GM23338 (cell line): Measurements from ENCODE around the gene ANO7. TPM values are rescaled to one million over a fixed set of nuclear protein-coding genes. Genes with fewer than 3 reads are reported as not detected.

ENCODE experiments used
- ATAC-seq: fragments of 200-7000 bp; cut with Tn5 transposase; 3 replicates; pipeline ENCODE4 v1.9.1; 2020
- DNase-seq: peaks from one replicate; pipeline ENCODE4 v3.0.0-alpha.2; 2015; ENCODE audit warnings: low spot score
- H2AFZ ChIP-seq: fragments of 200-600 bp; sonication (generic); 2 replicates; pipeline ENCODE4 v1.8.0; 2016; ENCODE audit warnings: antibody characterized with exemption, mild to moderate bottlenecking, moderate library complexity
- H3F3A ChIP-seq: fragments of 200-600 bp; sonication (generic); replicated peaks from 2 replicates; pipeline ENCODE4 v1.8.0; 2017; ENCODE audit warnings: antibody characterized with exemption, mixed run types, low read depth
- H3K27ac ChIP-seq: fragments of 200-600 bp; sonication (generic); 2 replicates; pipeline ENCODE4 v1.6.1; 2016; ENCODE audit warnings: low read depth
- H3K27me3 ChIP-seq: fragments of 200-600 bp; sonication (generic); 2 replicates; pipeline ENCODE4 v1.8.0; 2016; ENCODE audit warnings: mild to moderate bottlenecking, mixed run types, moderate library complexity; ENCODE audit not compliant: insufficient read depth
- H3K36me3 ChIP-seq: fragments of 200-600 bp; sonication (generic); 2 replicates; pipeline ENCODE4 v1.8.0; 2016; ENCODE audit warnings: mild to moderate bottlenecking; ENCODE audit not compliant: insufficient read depth
- H3K4me1 ChIP-seq: fragments of 200-600 bp; sonication (generic); 2 replicates; pipeline ENCODE4 v1.8.0; 2016; ENCODE audit warnings: mild to moderate bottlenecking, moderate library complexity; ENCODE audit not compliant: insufficient read depth
- H3K4me2 ChIP-seq: fragments of 200-600 bp; sonication (generic); 2 replicates; pipeline ENCODE4 v1.7.1; 2017; ENCODE audit warnings: mixed run types
- H3K4me3 ChIP-seq: fragments of 200-600 bp; sonication (generic); 2 replicates; pipeline ENCODE4 v1.6.1; 2016; ENCODE audit warnings: mixed run types
- H3K79me2 ChIP-seq: fragments of 200-600 bp; sonication (generic); replicated peaks from 2 replicates; pipeline ENCODE4 v1.8.0; 2017; ENCODE audit warnings: mild to moderate bottlenecking; ENCODE audit not compliant: insufficient read depth
- H3K9me2 ChIP-seq: fragments of 200-600 bp; sonication (generic); 2 replicates; pipeline ENCODE4 v1.8.0; 2017; ENCODE audit not compliant: insufficient read depth
- H4K20me1 ChIP-seq: fragments of 200-600 bp; sonication (generic); replicated peaks from 2 replicates; pipeline ENCODE4 v1.8.0; 2017; ENCODE audit warnings: mild to moderate bottlenecking; ENCODE audit not compliant: insufficient read depth
- H3K27ac Mint-ChIP-seq: 2 replicates; pipeline ENCODE4 v1.8.0; 2020; ENCODE audit warnings: inconsistent platforms, mild to moderate bottlenecking, moderate library complexity, mixed read lengths
- H3K27me3 Mint-ChIP-seq: 3 replicates; pipeline ENCODE4 v1.8.0; 2022; ENCODE audit warnings: low read depth, mild to moderate bottlenecking, moderate library complexity, mixed read lengths, inconsistent platforms; ENCODE audit not compliant: insufficient read depth, poor library complexity
- H3K36me3 Mint-ChIP-seq: 3 replicates; pipeline ENCODE4 v1.8.0; 2021; ENCODE audit warnings: low read depth, mild to moderate bottlenecking, inconsistent platforms, moderate library complexity, mixed read lengths
- H3K4me1 Mint-ChIP-seq: 3 replicates; pipeline ENCODE4 v1.8.0; 2020; ENCODE audit warnings: mild to moderate bottlenecking, inconsistent platforms, mixed read lengths
- H3K4me3 Mint-ChIP-seq: 3 replicates; pipeline ENCODE4 v1.8.0; 2021; ENCODE audit warnings: moderate library complexity, mild to moderate bottlenecking, inconsistent platforms, mixed read lengths
- H3K9me3 Mint-ChIP-seq: 3 replicates; pipeline ENCODE4 v1.8.0; 2020; ENCODE audit warnings: moderate library complexity, mild to moderate bottlenecking, inconsistent platforms, mixed read lengths
- CREB1 ChIP-seq: fragments of 250-450 bp; sonication (Bioruptor Pico); IDR thresholded peaks from 2 replicates; pipeline ENCODE4 v1.5.0; 2020; ENCODE audit warnings: low read depth, mild to moderate bottlenecking, moderate library complexity
- EZH2 ChIP-seq: fragments of 200-600 bp; sonication (generic); IDR thresholded peaks from one replicate; pipeline ENCODE4 v1.8.0; 2017; ENCODE audit warnings: antibody characterized with exemption, mild to moderate bottlenecking, low read depth; ENCODE audit not compliant: unreplicated experiment
- EZH2phosphoT487 ChIP-seq: fragments of 200-600 bp; sonication (generic); IDR thresholded peaks from one replicate; pipeline ENCODE4 v1.8.1; 2018; ENCODE audit warnings: antibody characterized with exemption; ENCODE audit not compliant: unreplicated experiment
- JUNB ChIP-seq: IDR thresholded peaks from one replicate; pipeline ENCODE4 v1.6.1; 2016; ENCODE audit warnings: antibody characterized with exemption; ENCODE audit not compliant: unreplicated experiment
- NANOG ChIP-seq: IDR thresholded peaks from 2 replicates; pipeline ENCODE4 v1.6.1; 2016; ENCODE audit warnings: antibody characterized with exemption, borderline replicate concordance
- POLR2AphosphoS5 ChIP-seq: IDR thresholded peaks from 2 replicates; pipeline ENCODE4 v1.6.1; 2016; ENCODE audit warnings: antibody characterized with exemption, low read depth
- STAT1 ChIP-seq: IDR thresholded peaks from one replicate; pipeline ENCODE4 v1.6.1; 2016; ENCODE audit warnings: antibody characterized with exemption; ENCODE audit not compliant: unreplicated experiment
- ZNF114 ChIP-seq: fragments of 250-450 bp; sonication (Bioruptor Pico); IDR thresholded peaks from 2 replicates; pipeline ENCODE4 v1.5.0; 2020; ENCODE audit warnings: mild to moderate bottlenecking, moderate library complexity
- ZNF331 ChIP-seq: fragments of 250-450 bp; sonication (Bioruptor Pico); IDR thresholded peaks from 2 replicates; pipeline ENCODE4 v1.5.0; 2020; ENCODE audit warnings: low read depth, mild to moderate bottlenecking, moderate library complexity
- polyA plus RNA-seq: library from polyadenylated mRNA; unstranded; fragments of >200 nt; fragmentation: Nextera tagmentation; extraction: Ambion mirVana; gene quantifications from 2 replicates; pipeline ENCODE4 v1.2.1, GENCODE V29; 2016
- total RNA-seq: library from RNA; depleted of rRNA; stranded (reverse); fragments of >200 nt; shearing (Covaris generic); gene quantifications from 2 replicates; pipeline ENCODE4 v1.2.3, GENCODE V29; 2014
- TF ChIP-seq, protein P1 (sequence below), 2 experiments: fragments of 200-600 bp in 1 of 2; sonication (generic) in 1 of 2; conservative IDR thresholded peaks; 2 replicates each; pipeline versions ENCODE4 v1.5.1 to v1.6.1; 2016 to 2017; ENCODE audit warnings: antibody characterized with exemption in 2 of 2, low read depth in 2 of 2, mild to moderate bottlenecking in 2 of 2, moderate library complexity in 1 of 2
- TF ChIP-seq, protein P2 (sequence below): IDR thresholded peaks from 2 replicates; pipeline ENCODE4 v1.6.1; 2016; ENCODE audit warnings: antibody characterized with exemption
- TF ChIP-seq, protein P3 (sequence below): fragments of 250-450 bp; sonication (Bioruptor Pico); IDR thresholded peaks from 2 replicates; pipeline ENCODE4 v1.5.0; 2020; ENCODE audit warnings: mild to moderate bottlenecking, moderate library complexity
- TF ChIP-seq, protein P4 (sequence below): IDR thresholded peaks from one replicate; pipeline ENCODE4 v1.6.1; 2018; ENCODE audit warnings: antibody characterized with exemption; ENCODE audit not compliant: unreplicated experiment

ANO7 gene
- total and polyA plus RNA-seq, 2 experiments from 2014 or later: 3.6 to 5.1 TPM

DNA sequence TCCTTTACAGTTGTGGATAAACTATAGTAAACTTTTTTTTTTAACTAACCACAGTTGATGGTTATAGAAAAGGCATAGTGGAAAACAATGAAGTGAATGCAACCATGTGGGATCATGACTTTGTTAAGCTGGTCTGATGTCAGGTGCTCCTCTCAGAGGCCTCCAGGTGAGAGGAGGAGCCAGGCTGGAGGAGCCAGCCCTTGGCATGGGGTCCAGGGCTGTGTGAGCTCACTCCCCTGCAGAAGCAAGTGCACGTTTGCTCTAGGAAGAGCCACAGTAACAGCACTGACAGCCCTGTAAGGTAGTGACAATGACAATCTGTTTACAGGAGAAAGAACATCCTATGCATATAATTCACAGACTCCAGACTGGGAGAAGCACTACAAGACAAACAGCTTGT is 32.5 kb upstream of the ANO7 start:
- H3K36me3 ChIP-seq: no peaks in the 10 kb centered on the region; the same call in 1 of the 2 replicates
- H3K79me2 ChIP-seq: peaks cover 19% of the 10 kb centered on the region
- ATAC-seq (no peak; the same call in 2 of the 3 replicates), DNase-seq (no peak)
- no peak overlapping the region for H2AFZ ChIP-seq
- H3K27me3 Mint-ChIP-seq: no peaks in the 10 kb centered on the region
- H3K4me3 Mint-ChIP-seq: no peak overlapping the region
- peaks cover 24% of the 10 kb centered on the region for H3K4me1 Mint-ChIP-seq
- H3F3A ChIP-seq: 0 out of 2 replicates have a peak, but pooled peaks cover 4% of the 10 kb centered on the region
- H3K36me3 Mint-ChIP-seq: peaks cover 12% of the 10 kb centered on the region
- no peak overlapping the region for H3K27ac Mint-ChIP-seq
- H3K4me2 ChIP-seq: no peak overlapping the region
- peaks cover 16% of the 10 kb centered on the region for H3K4me1 ChIP-seq
- H4K20me1 ChIP-seq: peaks cover 14% of the 10 kb centered on the region
- H3K27me3 ChIP-seq: no peaks in the 10 kb centered on the region
- TF ChIP-seq, protein P1, sequence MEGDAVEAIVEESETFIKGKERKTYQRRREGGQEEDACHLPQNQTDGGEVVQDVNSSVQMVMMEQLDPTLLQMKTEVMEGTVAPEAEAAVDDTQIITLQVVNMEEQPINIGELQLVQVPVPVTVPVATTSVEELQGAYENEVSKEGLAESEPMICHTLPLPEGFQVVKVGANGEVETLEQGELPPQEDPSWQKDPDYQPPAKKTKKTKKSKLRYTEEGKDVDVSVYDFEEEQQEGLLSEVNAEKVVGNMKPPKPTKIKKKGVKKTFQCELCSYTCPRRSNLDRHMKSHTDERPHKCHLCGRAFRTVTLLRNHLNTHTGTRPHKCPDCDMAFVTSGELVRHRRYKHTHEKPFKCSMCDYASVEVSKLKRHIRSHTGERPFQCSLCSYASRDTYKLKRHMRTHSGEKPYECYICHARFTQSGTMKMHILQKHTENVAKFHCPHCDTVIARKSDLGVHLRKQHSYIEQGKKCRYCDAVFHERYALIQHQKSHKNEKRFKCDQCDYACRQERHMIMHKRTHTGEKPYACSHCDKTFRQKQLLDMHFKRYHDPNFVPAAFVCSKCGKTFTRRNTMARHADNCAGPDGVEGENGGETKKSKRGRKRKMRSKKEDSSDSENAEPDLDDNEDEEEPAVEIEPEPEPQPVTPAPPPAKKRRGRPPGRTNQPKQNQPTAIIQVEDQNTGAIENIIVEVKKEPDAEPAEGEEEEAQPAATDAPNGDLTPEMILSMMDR (conservative IDR thresholded peaks at IDR 0.05; ENCODE audit: low read depth in 2 of 2): no peak
- TF ChIP-seq STAT1 (no peak), CREB1 (CRISPR knock-in tag) (no peak), POLR2AphosphoS5 (no peak), NANOG (no peak), ZNF114 (CRISPR knock-in tag) (no peak), EZH2 (no peak), EZH2phosphoT487 (no peak), ZNF331 (CRISPR knock-in tag) (no peak), JUNB (no peak)
- TF ChIP-seq, protein P2, sequence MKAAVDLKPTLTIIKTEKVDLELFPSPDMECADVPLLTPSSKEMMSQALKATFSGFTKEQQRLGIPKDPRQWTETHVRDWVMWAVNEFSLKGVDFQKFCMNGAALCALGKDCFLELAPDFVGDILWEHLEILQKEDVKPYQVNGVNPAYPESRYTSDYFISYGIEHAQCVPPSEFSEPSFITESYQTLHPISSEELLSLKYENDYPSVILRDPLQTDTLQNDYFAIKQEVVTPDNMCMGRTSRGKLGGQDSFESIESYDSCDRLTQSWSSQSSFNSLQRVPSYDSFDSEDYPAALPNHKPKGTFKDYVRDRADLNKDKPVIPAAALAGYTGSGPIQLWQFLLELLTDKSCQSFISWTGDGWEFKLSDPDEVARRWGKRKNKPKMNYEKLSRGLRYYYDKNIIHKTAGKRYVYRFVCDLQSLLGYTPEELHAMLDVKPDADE: no peak
- TF ChIP-seq, protein P3, sequence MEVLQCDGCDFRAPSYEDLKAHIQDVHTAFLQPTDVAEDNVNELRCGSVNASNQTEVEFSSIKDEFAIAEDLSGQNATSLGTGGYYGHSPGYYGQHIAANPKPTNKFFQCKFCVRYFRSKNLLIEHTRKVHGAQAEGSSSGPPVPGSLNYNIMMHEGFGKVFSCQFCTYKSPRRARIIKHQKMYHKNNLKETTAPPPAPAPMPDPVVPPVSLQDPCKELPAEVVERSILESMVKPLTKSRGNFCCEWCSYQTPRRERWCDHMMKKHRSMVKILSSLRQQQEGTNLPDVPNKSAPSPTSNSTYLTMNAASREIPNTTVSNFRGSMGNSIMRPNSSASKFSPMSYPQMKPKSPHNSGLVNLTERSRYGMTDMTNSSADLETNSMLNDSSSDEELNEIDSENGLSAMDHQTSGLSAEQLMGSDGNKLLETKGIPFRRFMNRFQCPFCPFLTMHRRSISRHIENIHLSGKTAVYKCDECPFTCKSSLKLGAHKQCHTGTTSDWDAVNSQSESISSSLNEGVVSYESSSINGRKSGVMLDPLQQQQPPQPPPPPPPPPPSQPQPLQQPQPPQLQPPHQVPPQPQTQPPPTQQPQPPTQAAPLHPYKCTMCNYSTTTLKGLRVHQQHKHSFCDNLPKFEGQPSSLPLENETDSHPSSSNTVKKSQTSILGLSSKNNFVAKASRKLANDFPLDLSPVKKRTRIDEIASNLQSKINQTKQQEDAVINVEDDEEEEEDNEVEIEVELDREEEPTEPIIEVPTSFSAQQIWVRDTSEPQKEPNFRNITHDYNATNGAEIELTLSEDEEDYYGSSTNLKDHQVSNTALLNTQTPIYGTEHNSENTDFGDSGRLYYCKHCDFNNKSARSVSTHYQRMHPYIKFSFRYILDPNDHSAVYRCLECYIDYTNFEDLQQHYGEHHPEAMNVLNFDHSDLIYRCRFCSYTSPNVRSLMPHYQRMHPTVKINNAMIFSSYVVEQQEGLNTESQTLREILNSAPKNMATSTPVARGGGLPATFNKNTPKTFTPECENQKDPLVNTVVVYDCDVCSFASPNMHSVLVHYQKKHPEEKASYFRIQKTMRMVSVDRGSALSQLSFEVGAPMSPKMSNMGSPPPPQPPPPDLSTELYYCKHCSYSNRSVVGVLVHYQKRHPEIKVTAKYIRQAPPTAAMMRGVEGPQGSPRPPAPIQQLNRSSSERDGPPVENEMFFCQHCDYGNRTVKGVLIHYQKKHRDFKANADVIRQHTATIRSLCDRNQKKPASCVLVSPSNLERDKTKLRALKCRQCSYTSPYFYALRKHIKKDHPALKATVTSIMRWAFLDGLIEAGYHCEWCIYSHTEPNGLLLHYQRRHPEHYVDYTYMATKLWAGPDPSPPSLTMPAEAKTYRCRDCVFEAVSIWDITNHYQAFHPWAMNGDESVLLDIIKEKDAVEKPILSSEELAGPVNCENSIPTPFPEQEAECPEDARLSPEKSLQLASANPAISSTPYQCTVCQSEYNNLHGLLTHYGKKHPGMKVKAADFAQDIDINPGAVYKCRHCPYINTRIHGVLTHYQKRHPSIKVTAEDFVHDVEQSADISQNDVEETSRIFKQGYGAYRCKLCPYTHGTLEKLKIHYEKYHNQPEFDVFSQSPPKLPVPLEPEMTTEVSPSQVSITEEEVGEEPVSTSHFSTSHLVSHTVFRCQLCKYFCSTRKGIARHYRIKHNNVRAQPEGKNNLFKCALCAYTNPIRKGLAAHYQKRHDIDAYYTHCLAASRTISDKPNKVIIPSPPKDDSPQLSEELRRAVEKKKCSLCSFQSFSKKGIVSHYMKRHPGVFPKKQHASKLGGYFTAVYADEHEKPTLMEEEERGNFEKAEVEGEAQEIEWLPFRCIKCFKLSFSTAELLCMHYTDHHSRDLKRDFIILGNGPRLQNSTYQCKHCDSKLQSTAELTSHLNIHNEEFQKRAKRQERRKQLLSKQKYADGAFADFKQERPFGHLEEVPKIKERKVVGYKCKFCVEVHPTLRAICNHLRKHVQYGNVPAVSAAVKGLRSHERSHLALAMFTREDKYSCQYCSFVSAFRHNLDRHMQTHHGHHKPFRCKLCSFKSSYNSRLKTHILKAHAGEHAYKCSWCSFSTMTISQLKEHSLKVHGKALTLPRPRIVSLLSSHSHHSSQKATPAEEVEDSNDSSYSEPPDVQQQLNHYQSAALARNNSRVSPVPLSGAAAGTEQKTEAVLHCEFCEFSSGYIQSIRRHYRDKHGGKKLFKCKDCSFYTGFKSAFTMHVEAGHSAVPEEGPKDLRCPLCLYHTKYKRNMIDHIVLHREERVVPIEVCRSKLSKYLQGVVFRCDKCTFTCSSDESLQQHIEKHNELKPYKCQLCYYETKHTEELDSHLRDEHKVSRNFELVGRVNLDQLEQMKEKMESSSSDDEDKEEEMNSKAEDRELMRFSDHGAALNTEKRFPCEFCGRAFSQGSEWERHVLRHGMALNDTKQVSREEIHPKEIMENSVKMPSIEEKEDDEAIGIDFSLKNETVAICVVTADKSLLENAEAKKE (CRISPR knock-in tag): no peak
- TF ChIP-seq, protein P4, sequence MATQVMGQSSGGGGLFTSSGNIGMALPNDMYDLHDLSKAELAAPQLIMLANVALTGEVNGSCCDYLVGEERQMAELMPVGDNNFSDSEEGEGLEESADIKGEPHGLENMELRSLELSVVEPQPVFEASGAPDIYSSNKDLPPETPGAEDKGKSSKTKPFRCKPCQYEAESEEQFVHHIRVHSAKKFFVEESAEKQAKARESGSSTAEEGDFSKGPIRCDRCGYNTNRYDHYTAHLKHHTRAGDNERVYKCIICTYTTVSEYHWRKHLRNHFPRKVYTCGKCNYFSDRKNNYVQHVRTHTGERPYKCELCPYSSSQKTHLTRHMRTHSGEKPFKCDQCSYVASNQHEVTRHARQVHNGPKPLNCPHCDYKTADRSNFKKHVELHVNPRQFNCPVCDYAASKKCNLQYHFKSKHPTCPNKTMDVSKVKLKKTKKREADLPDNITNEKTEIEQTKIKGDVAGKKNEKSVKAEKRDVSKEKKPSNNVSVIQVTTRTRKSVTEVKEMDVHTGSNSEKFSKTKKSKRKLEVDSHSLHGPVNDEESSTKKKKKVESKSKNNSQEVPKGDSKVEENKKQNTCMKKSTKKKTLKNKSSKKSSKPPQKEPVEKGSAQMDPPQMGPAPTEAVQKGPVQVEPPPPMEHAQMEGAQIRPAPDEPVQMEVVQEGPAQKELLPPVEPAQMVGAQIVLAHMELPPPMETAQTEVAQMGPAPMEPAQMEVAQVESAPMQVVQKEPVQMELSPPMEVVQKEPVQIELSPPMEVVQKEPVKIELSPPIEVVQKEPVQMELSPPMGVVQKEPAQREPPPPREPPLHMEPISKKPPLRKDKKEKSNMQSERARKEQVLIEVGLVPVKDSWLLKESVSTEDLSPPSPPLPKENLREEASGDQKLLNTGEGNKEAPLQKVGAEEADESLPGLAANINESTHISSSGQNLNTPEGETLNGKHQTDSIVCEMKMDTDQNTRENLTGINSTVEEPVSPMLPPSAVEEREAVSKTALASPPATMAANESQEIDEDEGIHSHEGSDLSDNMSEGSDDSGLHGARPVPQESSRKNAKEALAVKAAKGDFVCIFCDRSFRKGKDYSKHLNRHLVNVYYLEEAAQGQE: no peak
- no peaks in the 10 kb centered on the region for H3K9me2 ChIP-seq
- H3K9me3 Mint-ChIP-seq: no peaks in the 10 kb centered on the region
- no peak overlapping the region for H3K4me3 ChIP-seq
- no peak overlapping the region for H3K27ac ChIP-seq
